GM10266 (cell line): ENCODE results near the gene NXPE2.

Experiments used
- DNase-seq: peaks from one replicate; pipeline ENCODE4 v3.0.0; 2012; ENCODE audit errors: extremely low spot score
- CTCF ChIP-seq: IDR thresholded peaks from 2 replicates; pipeline ENCODE4 v1.5.1; 2012; ENCODE audit warnings: mild to moderate bottlenecking, low read depth; ENCODE audit not compliant: control insufficient read depth, insufficient read depth; ENCODE audit errors: missing control alignments

NXPE2 gene

GRCh38 chr11:114745150-114745671 is 66.9 kb downstream of the NXPE2 start:
- no peak for TF ChIP-seq CTCF
- DNase-seq: no peak

GRCh38 chr11:114746013-114746412 is 67.7 kb downstream of the NXPE2 start:
- no peak for DNase-seq
- no peak for TF ChIP-seq CTCF
